HepG2 (cell line): ENCODE results near the gene DNAJC2.

Experiments
- BRF2 ChIP-seq: sonication (generic); formaldehyde crosslinking; IDR thresholded peaks from 2 replicates; pipeline ENCODE4 v1.8.1; 2022; ENCODE audit warnings: mild to moderate bottlenecking, missing genetic modification reagents
- EZH2 ChIP-seq: conservative IDR thresholded peaks from 2 replicates; pipeline ENCODE4 v1.6.1; 2012; ENCODE audit warnings: mild to moderate bottlenecking, low read depth, low read length, moderate library complexity
- HDAC2 ChIP-seq: sonication (generic); formaldehyde crosslinking; IDR thresholded peaks from 2 replicates; pipeline ENCODE4 v1.4.0; 2020; ENCODE audit warnings: missing genetic modification reagents
- MTA1 ChIP-seq: sonication (generic); formaldehyde crosslinking; IDR thresholded peaks from 2 replicates; pipeline ENCODE4 v1.4.0; 2020; ENCODE audit warnings: missing genetic modification reagents, mild to moderate bottlenecking, borderline replicate concordance
- MZF1 ChIP-seq: sonication (generic); formaldehyde crosslinking; IDR thresholded peaks from 2 replicates; pipeline ENCODE4 v1.8.1; 2023; ENCODE audit warnings: mild to moderate bottlenecking, missing genetic modification reagents, borderline replicate concordance
- POLR2A ChIP-seq, 2 experiments: IDR thresholded peaks; 2 replicates each; pipeline ENCODE4 v1.6.1; 2011; ENCODE audit warnings: low read depth in 2 of 2, low read length in 2 of 2, mild to moderate bottlenecking in 1 of 2, moderate library complexity in 1 of 2; ENCODE audit not compliant: insufficient read depth in 1 of 2
- RARG ChIP-seq: sonication (generic); formaldehyde crosslinking; IDR thresholded peaks from 2 replicates; pipeline ENCODE4 v1.4.0; 2020; ENCODE audit warnings: low read depth, mild to moderate bottlenecking, missing genetic modification reagents
- RBM39 ChIP-seq: fragments of 200-400 bp; formaldehyde crosslinking; IDR thresholded peaks from one replicate; pipeline ENCODE4 v1.6.1; 2018; ENCODE audit warnings: antibody characterized with exemption, mild to moderate bottlenecking, low read depth, low read length; ENCODE audit not compliant: poor library complexity, severe bottlenecking
- RFX5 ChIP-seq: IDR thresholded peaks from 2 replicates; pipeline ENCODE4 v1.6.1; 2011; ENCODE audit warnings: low read depth, low read length, improper control_type of control experiment
- SMAD1 ChIP-seq: sonication (generic); formaldehyde crosslinking; IDR thresholded peaks from 2 replicates; pipeline ENCODE4 v1.4.0; 2020; ENCODE audit warnings: missing genetic modification reagents, low read depth, mild to moderate bottlenecking, borderline replicate concordance
- TCF7 ChIP-seq: sonication (generic); IDR thresholded peaks from 2 replicates; pipeline ENCODE4 v1.6.1; 2016; ENCODE audit warnings: antibody characterized with exemption, low read depth
- ZFP82 ChIP-seq: sonication (generic); formaldehyde crosslinking; IDR thresholded peaks from 2 replicates; pipeline ENCODE4 v1.5.1; 2020; ENCODE audit warnings: mild to moderate bottlenecking, missing genetic modification reagents, borderline replicate concordance
- ZNF3 ChIP-seq: IDR thresholded peaks from 2 replicates; pipeline ENCODE4 v1.7.0; 2017; ENCODE audit warnings: inconsistent platforms
- TF ChIP-seq, protein P1 (sequence below): sonication (generic); formaldehyde crosslinking; IDR thresholded peaks from 2 replicates; pipeline ENCODE4 v1.5.0; 2020; ENCODE audit warnings: mild to moderate bottlenecking, missing genetic modification reagents, moderate library complexity

GRCh38 chr7:103369432-103369831 lies 24.9 kb upstream of the DNAJC2 start:
- TF ChIP-seq, protein P1, sequence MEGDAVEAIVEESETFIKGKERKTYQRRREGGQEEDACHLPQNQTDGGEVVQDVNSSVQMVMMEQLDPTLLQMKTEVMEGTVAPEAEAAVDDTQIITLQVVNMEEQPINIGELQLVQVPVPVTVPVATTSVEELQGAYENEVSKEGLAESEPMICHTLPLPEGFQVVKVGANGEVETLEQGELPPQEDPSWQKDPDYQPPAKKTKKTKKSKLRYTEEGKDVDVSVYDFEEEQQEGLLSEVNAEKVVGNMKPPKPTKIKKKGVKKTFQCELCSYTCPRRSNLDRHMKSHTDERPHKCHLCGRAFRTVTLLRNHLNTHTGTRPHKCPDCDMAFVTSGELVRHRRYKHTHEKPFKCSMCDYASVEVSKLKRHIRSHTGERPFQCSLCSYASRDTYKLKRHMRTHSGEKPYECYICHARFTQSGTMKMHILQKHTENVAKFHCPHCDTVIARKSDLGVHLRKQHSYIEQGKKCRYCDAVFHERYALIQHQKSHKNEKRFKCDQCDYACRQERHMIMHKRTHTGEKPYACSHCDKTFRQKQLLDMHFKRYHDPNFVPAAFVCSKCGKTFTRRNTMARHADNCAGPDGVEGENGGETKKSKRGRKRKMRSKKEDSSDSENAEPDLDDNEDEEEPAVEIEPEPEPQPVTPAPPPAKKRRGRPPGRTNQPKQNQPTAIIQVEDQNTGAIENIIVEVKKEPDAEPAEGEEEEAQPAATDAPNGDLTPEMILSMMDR (CRISPR knock-in tag), result no peak
- no peak for TF ChIP-seq RARG
- no peak for TF ChIP-seq ZFP82 (CRISPR knock-in tag)
- TF ChIP-seq MZF1, result no peak
- TF ChIP-seq RFX5, result no peak
- no peak for TF ChIP-seq RBM39
- no peak for TF ChIP-seq MTA1 (CRISPR knock-in tag)
- no peak for TF ChIP-seq TCF7
- no peak for TF ChIP-seq EZH2
- no peak for TF ChIP-seq POLR2A (IDR thresholded peaks at IDR 0.05; ENCODE audit: insufficient read depth in 1 of 2, low read depth in 2 of 2, low read length in 2 of 2)
- TF ChIP-seq HDAC2 (CRISPR knock-in tag), result no peak
- TF ChIP-seq BRF2 (CRISPR knock-in tag), result no peak
- TF ChIP-seq ZNF3 (CRISPR knock-in tag), result no peak
- TF ChIP-seq SMAD1 (CRISPR knock-in tag), result no peak
